GM12891 (cell line): ENCODE measurements around the gene CHST8.
"Not testable (repeated sequence)": the region's sequence is repeated elsewhere in the genome, so short reads cannot be mapped to it uniquely, and the experiment has no call there.

Experiments used
- DNase-seq: peaks from one replicate; pipeline ENCODE4 v3.0.0; 2011; ENCODE audit warnings: low spot score; ENCODE audit not compliant: insufficient read length
- FAIRE-seq: peaks from 2 replicates; lab custom pipeline; 2011; peaks lifted over from hg19 to GRCh38; lab: Jason Lieb, UNC
- PAX5 ChIP-seq: IDR thresholded peaks from 2 replicates; pipeline ENCODE4 v1.6.1; 2011; ENCODE audit warnings: low read length, moderate library complexity, mild to moderate bottlenecking; ENCODE audit not compliant: insufficient read depth, severe bottlenecking
- POLR2A ChIP-seq: IDR thresholded peaks from 2 replicates; pipeline ENCODE4 v1.6.1; 2011; ENCODE audit warnings: low read depth, low read length, control low read depth
- POLR2AphosphoS5 ChIP-seq: IDR thresholded peaks from 2 replicates; pipeline ENCODE4 v1.6.1; 2011; ENCODE audit warnings: low read depth, low read length, control low read depth
- POU2F2 ChIP-seq: IDR thresholded peaks from 2 replicates; pipeline ENCODE4 v1.6.1; 2011; ENCODE audit warnings: low read depth, mild to moderate bottlenecking, control low read depth, low read length, moderate library complexity
- SPI1 ChIP-seq: IDR thresholded peaks from 2 replicates; pipeline ENCODE4 v1.6.1; 2011; ENCODE audit warnings: low read depth, low read length, control low read depth
- TAF1 ChIP-seq: IDR thresholded peaks from 2 replicates; pipeline ENCODE4 v1.6.1; 2011; ENCODE audit warnings: low read depth, low read length, control low read depth

Gene CHST8

DNA sequence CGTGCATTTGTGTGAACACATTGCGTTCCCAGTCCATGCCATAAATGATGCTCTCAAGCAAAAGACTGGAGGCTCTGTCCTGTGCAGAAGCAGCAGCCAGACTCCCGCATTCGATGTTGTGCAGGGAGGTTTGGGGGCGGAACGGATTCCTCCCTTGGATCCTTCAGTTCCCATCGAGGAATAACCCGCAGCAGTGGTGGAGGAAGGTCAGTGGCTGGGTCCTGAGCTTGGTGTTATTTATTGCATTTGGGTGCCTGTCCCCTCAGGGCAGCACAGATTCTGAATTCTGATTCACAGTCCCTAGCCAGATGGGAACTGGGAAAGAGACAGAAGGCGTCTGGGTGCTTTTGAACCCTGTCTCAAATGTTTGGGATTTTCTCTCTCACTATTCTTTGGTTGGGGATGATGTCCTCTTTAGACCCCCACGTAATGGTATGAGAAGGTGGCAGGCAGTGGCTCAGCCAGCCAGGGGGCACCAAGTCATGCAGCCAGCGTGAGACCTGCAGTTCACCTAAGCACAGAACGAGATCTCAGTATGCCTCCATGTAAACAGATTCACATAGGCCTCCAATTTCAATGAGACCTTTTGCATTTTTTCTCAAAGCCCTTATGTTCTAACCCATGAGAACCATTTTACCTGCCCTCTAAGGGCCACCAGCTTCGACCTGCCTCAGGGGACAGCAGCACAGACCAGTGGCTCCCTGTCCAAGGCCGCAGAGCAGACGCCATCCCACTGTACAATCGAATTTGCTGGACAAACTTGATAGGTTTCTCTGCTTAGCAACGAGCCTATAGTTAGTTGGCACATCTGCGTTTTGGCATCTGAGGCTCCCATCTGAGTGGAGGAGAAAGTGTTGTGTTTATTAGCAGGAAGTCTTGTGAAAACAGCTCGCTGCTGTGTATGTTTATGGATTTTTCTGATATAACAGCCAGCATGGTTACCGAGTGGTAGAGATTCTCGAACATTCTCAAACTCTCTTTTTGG, 192.7 kb downstream of the CHST8 start:
- no peak for DNase-seq
- TF ChIP-seq POLR2A (no peak), TAF1 (no peak), POLR2AphosphoS5 (no peak), SPI1 (no peak), PAX5 (no peak), POU2F2 (no peak)
- no peak for FAIRE-seq

DNA sequence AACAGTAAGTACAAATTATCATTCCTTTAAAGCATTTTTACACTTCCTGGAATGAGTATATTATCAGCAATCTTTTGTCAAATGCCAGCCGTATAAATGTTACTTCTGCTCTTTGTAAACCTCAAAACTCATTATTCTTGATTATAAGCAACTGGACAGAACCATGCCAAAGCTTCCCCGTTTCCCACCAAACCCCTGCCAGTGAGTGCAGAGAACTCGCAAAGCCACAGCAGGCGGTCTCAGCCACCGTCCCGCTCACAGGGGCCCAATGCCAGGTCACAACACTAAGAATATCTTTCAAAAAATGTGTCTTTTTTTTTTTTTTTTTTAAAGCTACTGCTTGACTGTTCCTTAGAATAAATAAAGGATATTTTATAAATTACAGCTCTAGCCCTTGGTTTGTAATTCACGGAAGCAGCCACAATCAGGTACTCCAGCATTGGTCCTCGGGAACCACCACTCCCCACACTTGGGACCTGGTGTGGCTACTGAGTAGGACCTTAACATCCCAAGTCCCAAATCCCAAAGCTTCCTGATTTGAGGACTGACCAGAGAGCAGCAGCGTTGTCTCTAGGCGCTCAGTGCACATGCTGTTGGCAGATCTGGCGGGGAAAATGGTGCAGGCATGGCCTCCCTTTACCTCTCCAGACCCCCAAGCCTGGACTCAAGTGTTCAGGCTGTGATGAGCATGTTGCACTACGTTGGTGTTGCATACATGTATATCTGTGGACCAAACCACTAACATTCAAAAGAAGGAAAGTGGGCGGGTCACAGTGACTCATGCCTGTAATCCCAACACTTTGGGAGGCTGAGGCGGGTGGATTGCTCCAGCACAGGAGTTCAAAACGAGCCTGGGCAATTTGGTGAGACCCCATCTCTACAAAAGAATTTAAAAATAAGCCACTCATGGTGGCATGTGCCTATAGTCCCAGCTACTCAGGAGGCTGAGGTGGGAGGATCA, 193.9 kb downstream of the CHST8 start:
- FAIRE-seq (no peak), DNase-seq (no peak)
- no peak for TF ChIP-seq POU2F2
- no peak for TF ChIP-seq TAF1
- no peak for TF ChIP-seq POLR2AphosphoS5
- no peak for TF ChIP-seq POLR2A
- no peak for TF ChIP-seq SPI1
- no peak for TF ChIP-seq PAX5

DNA sequence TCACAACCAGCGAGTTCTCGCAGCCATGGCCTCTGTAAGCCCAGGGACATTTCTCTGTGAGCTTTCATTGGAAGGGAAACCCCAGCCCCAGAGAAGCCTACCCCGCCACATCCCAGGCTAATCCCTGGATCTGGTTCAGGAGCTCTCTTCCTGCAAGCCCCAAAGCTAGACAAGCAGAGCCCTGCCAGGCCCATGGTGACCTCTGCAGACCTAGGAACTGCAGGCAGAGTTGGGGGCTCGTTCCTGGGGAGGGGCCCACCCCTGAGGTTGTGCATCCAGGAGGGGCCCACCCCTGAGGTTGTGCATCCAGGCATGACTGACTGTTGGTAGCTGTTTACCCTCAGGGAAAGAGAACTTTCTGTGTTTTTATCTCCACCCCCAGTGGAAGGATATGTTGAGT, 196.7 kb downstream of the CHST8 start:
- DNase-seq (no peak), FAIRE-seq (no peak)
- TF ChIP-seq PAX5 (no peak), TAF1 (no peak), POU2F2 (no peak), SPI1 (no peak), POLR2A (no peak), POLR2AphosphoS5 (no peak)

DNA sequence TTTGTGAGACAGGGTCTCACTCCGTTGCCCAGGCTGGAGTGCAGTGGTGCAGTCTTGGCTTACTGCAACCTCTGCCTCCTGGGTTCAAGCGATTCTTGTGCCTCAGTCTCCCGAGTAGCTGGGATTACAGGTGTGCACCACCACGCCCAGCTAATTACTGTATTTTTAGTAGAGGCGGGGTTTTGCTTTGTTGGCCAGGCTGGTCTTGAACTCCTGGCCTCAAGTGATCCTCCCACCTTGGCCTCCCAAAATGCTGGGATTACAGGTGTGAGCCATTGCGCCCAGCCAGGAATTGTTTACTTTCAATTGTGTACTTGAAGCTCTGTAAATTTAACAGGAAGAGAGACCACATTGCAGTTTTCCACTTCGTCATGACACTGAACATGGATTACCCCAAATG, 197.3 kb downstream of the CHST8 start:
- not testable (repeated sequence) for DNase-seq, FAIRE-seq

DNA sequence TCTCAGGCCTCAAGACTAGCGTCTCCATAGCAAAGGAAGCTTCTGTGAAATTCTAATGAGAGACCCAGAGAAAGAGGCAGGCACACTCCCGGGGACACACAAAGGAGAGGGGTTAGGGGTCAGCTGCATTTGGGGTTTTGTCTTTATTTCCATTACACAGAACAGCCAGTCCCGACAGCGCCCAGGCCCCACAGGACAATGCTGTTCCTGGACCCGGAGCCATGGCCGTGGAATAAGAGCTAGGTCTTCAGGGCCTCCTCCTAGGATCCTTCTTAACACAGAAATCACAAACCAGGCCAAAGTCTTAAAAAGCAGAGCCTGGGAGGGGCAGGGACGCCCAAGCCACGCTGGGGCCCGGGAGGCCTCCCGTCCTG, 197.7 kb downstream of the CHST8 start:
- FAIRE-seq (no peak), DNase-seq (no peak)
- no peak for TF ChIP-seq POLR2A
- TF ChIP-seq POLR2AphosphoS5 = no peak

DNA sequence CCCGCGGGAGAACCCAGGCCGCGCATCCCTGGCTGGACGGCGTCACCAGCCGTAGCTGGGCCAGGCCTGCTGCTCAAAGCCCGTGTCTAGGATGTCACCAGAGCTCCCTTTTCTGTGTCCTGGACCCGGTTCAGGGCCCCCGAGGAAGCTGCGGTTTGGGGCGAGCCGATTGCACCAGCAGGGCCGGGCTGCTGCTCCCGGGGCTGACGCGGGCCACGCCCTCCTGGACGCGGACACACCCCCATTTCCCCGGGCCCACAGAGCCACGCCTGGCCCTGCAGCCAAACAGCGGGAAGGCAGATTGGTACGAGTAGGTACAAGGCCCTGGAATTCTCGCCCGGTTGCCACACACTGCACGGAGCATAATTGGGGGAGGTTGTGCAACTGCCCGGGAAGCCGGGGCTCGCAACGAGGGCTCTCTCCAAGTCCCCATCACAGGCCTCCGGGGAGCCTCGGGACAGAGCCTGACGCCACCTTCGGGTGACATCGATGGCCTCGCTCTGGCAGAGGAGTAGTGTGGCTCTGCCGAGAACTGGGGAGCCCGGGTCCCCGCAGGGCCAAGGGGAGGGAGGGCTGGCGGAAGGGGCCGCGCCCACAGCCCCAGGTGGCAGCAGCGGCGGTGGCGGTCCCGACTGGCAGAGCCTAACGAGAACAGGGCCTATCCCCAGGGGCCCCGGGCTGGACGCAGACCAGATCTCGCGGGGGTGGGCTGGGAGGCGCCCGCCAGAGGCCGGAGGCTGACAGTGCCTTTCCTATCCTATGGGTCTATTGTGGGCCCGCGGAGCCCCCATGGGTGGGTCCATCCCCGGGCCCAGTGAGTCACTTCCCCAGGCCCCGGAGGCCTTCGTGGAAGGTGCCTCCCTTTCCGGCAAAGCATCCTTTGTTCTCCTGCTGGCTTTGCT, 198.4 kb downstream of the CHST8 start:
- FAIRE-seq (no peak), DNase-seq (no peak)
- no peak for TF ChIP-seq SPI1
- no peak for TF ChIP-seq POU2F2

DNA sequence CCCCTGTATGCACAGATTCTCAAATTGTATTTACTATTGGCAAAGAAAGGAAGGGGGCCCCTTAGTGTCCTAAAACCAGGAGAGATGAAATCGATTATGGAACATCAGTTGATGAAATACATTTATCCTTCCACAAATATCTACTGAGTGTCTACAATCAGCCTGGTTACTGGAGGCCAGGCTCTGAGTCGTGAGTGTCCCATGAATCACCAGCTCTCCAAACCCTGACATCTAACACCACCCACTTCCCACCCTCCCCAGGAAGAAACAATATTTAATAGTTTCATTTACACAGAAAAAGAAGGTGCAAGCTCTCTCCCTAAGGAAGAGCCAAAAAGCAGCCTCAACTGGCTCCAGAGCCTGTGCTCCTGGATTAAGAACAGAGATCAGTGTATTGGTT, 200.1 kb downstream of the CHST8 start:
- TF ChIP-seq POLR2A (no peak), SPI1 (no peak), TAF1 (no peak), POLR2AphosphoS5 (no peak), POU2F2 (no peak), PAX5 (no peak)
- DNase-seq = no peak
- no peak for FAIRE-seq
